ENCODE data around the gene ARHGAP8. TPM values are rescaled to one million over a fixed set of nuclear protein-coding genes. Genes with fewer than 3 reads are reported as not detected.
"Not testable (repeated sequence)": the region's sequence is repeated elsewhere in the genome, so short reads cannot be mapped to it uniquely, and the experiment has no call there.

ARHGAP8 gene
- total RNA-seq, 1 donor from 2014 or later: 8.2 TPM

GRCh38 chr22:44850946-44851345 is 98.6 kb downstream of the ARHGAP8 start:
- no peak for DNase-seq (ENCODE audit: low spot score)

- peak; percentile 85 for DNase-seq (ENCODE audit: low spot score)
Observed at GRCh38 chr22:44854641-44855040, 102.3 kb downstream of the ARHGAP8 start.

GRCh38 chr22:44855855-44856254 is 103.5 kb downstream of the ARHGAP8 start:
- peak; percentile 43 for DNase-seq (ENCODE audit: low spot score)

- not testable (repeated sequence) for DNase-seq (ENCODE audit: low spot score)
Observed at GRCh38 chr22:44858819-44859218, 106.4 kb downstream of the ARHGAP8 start.

- DNase-seq (ENCODE audit: low spot score): no peak
Observed at GRCh38 chr22:44859641-44860040, 107.3 kb downstream of the ARHGAP8 start.

- DNase-seq (ENCODE audit: low spot score): no peak
Observed at GRCh38 chr22:44860311-44860710, 107.9 kb downstream of the ARHGAP8 start.

GRCh38 chr22:44861245-44861644 is 108.9 kb downstream of the ARHGAP8 start:
- DNase-seq (ENCODE audit: low spot score): no peak

- no peak for DNase-seq (ENCODE audit: low spot score)
Observed at GRCh38 chr22:44862281-44862680, 109.9 kb downstream of the ARHGAP8 start.

GRCh38 chr22:44862981-44863860 is 110.8 kb downstream of the ARHGAP8 start:
- no peak for DNase-seq (ENCODE audit: low spot score)

- no peak for DNase-seq (ENCODE audit: low spot score)
Observed at GRCh38 chr22:44865193-44866057, 113.0 kb downstream of the ARHGAP8 start.

- no peak for DNase-seq (ENCODE audit: low spot score)
Observed at GRCh38 chr22:44869196-44869595, 116.8 kb downstream of the ARHGAP8 start.

- DNase-seq (ENCODE audit: low spot score): no peak
Observed at GRCh38 chr22:44870021-44870420, 117.6 kb downstream of the ARHGAP8 start.

- DNase-seq (ENCODE audit: low spot score): no peak
Observed at GRCh38 chr22:44871782-44872181, 119.4 kb downstream of the ARHGAP8 start.

- DNase-seq (ENCODE audit: low spot score): peak; percentile 77
Observed at GRCh38 chr22:44876921-44877320, 124.5 kb downstream of the ARHGAP8 start.

GRCh38 chr22:44878483-44879300 is 126.3 kb downstream of the ARHGAP8 start:
- peak; percentile 69 for DNase-seq (ENCODE audit: low spot score)

- peak; percentile 85 for DNase-seq (ENCODE audit: low spot score)
Observed at GRCh38 chr22:44879301-44879680, 126.9 kb downstream of the ARHGAP8 start.

GRCh38 chr22:44880610-44881290 is 128.4 kb downstream of the ARHGAP8 start:
- peak; percentile 85 for DNase-seq (ENCODE audit: low spot score)

- DNase-seq (ENCODE audit: low spot score): peak; percentile 67
Observed at GRCh38 chr22:44881624-44882023, 129.2 kb downstream of the ARHGAP8 start.

- DNase-seq (ENCODE audit: low spot score): peak; percentile 59
Observed at GRCh38 chr22:44882226-44882905, 130.0 kb downstream of the ARHGAP8 start.

GRCh38 chr22:44883011-44883421 is 130.6 kb downstream of the ARHGAP8 start:
- DNase-seq (ENCODE audit: low spot score): peak; percentile 72

All from mesenteric fat pad (tissue), 1 donor.